AG10803 (cell line): ENCODE measurements around the gene LACTB.

ENCODE experiments used
- DNase-seq: peaks from one replicate; pipeline ENCODE4 v3.0.0; 2010; ENCODE audit warnings: low read depth
- H3K4me3 ChIP-seq: 2 replicates; pipeline ENCODE4 v1.5.1; 2011; ENCODE audit warnings: mild to moderate bottlenecking, low read length, control low read depth
- TF ChIP-seq, protein P1 (sequence below): conservative IDR thresholded peaks from 2 replicates; pipeline ENCODE4 v1.5.1; 2011; ENCODE audit warnings: mild to moderate bottlenecking, low read length, control low read depth, inconsistent platforms

The LACTB gene

DNA sequence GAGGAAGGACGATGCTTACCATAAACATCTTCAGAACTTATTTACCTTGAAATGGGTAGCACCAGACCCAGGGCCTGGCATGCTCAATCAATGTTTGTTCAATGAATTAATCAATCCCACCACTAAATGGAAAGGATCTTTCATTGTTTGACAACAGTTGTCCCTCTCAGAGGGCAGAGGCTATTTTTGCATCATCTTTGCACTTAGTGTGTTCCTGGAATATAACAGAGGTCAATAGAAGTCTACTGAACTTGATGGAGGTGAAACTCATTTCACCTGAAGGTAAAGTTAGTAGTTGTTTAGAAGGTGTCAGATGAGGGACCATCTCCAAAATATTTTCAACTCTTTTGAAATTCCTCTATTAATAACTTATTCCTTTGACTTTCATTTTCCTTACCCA, 36.9 kb upstream of the LACTB start:
- no peak overlapping the region for H3K4me3 ChIP-seq
- DNase-seq, result no peak
- TF ChIP-seq, protein P1, sequence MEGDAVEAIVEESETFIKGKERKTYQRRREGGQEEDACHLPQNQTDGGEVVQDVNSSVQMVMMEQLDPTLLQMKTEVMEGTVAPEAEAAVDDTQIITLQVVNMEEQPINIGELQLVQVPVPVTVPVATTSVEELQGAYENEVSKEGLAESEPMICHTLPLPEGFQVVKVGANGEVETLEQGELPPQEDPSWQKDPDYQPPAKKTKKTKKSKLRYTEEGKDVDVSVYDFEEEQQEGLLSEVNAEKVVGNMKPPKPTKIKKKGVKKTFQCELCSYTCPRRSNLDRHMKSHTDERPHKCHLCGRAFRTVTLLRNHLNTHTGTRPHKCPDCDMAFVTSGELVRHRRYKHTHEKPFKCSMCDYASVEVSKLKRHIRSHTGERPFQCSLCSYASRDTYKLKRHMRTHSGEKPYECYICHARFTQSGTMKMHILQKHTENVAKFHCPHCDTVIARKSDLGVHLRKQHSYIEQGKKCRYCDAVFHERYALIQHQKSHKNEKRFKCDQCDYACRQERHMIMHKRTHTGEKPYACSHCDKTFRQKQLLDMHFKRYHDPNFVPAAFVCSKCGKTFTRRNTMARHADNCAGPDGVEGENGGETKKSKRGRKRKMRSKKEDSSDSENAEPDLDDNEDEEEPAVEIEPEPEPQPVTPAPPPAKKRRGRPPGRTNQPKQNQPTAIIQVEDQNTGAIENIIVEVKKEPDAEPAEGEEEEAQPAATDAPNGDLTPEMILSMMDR, result no peak

- H3K4me3 ChIP-seq, result no peak overlapping the region
- TF ChIP-seq, protein P1, result no peak
- DNase-seq, result no peak
Observed at GRCh38 chr15:63085289-63085688, 36.4 kb upstream of the LACTB start.

- TF ChIP-seq, protein P1, result no peak
- peak; percentile 71 for DNase-seq
- H3K4me3 ChIP-seq, result no peak overlapping the region
Observed at GRCh38 chr15:63086271-63086670, 35.4 kb upstream of the LACTB start.

GRCh38 chr15:63086947-63087346, 34.7 kb upstream of the LACTB start:
- H3K4me3 ChIP-seq, result no peak overlapping the region
- DNase-seq, result peak; percentile 63
- TF ChIP-seq, protein P1, result no peak

- TF ChIP-seq, protein P1, result no peak
- H3K4me3 ChIP-seq, result no peak overlapping the region
- DNase-seq, result no peak
Observed at GRCh38 chr15:63088533-63089245, 33.0 kb upstream of the LACTB start.

- peak; percentile 98 for DNase-seq
- H3K4me3 ChIP-seq, result no peak overlapping the region
Observed at GRCh38 chr15:63089260-63090043, 32.2 kb upstream of the LACTB start.

More at GRCh38 chr15:63089260-63090043, 32.2 kb upstream of the LACTB start:
- TF ChIP-seq, protein P1, result no peak
